IMR-90 (cell line): Measurements from ENCODE around the gene MADCAM1.

ENCODE experiments used
- BHLHE40 ChIP-seq: fragments of 150-350 bp; IDR thresholded peaks from 2 replicates; pipeline ENCODE4 v1.6.1; 2016; ENCODE audit warnings: mild to moderate bottlenecking, low read depth, low read length
- CEBPB ChIP-seq: IDR thresholded peaks from 2 replicates; pipeline ENCODE4 v1.6.1; 2012; ENCODE audit warnings: low read depth, low read length, improper control_type of control experiment
- MAFK ChIP-seq: IDR thresholded peaks from 2 replicates; pipeline ENCODE4 v1.6.1; 2012; ENCODE audit warnings: low read depth, low read length, improper control_type of control experiment
- POLR2A ChIP-seq: IDR thresholded peaks from 2 replicates; pipeline ENCODE4 v1.6.1; 2012; ENCODE audit warnings: mild to moderate bottlenecking, low read depth, low read length
- RAD21 ChIP-seq: IDR thresholded peaks from 2 replicates; pipeline ENCODE4 v1.6.1; 2012; ENCODE audit warnings: low read length, improper control_type of control experiment
- RCOR1 ChIP-seq: IDR thresholded peaks from 2 replicates; pipeline ENCODE4 v1.6.1; 2012; ENCODE audit warnings: mild to moderate bottlenecking, low read length, improper control_type of control experiment; ENCODE audit not compliant: insufficient replicate concordance
- SMC3 ChIP-seq: fragments of 150-350 bp; IDR thresholded peaks from 2 replicates; pipeline ENCODE4 v1.6.1; 2016; ENCODE audit warnings: low read depth, mild to moderate bottlenecking, antibody characterized with exemption, low read length, moderate library complexity
- TF ChIP-seq, protein P1 (sequence below): conservative IDR thresholded peaks from 2 replicates; pipeline ENCODE4 v1.5.1; 2012; ENCODE audit warnings: mild to moderate bottlenecking, low read depth, low read length, improper control_type of control experiment

GRCh38 chr19:541699-542098 is 45.4 kb downstream of the MADCAM1 start:
- TF ChIP-seq RCOR1 (no peak), POLR2A (no peak), MAFK (no peak), RAD21 (no peak), CEBPB (no peak), SMC3 (no peak), BHLHE40 (no peak)
- TF ChIP-seq, protein P1, sequence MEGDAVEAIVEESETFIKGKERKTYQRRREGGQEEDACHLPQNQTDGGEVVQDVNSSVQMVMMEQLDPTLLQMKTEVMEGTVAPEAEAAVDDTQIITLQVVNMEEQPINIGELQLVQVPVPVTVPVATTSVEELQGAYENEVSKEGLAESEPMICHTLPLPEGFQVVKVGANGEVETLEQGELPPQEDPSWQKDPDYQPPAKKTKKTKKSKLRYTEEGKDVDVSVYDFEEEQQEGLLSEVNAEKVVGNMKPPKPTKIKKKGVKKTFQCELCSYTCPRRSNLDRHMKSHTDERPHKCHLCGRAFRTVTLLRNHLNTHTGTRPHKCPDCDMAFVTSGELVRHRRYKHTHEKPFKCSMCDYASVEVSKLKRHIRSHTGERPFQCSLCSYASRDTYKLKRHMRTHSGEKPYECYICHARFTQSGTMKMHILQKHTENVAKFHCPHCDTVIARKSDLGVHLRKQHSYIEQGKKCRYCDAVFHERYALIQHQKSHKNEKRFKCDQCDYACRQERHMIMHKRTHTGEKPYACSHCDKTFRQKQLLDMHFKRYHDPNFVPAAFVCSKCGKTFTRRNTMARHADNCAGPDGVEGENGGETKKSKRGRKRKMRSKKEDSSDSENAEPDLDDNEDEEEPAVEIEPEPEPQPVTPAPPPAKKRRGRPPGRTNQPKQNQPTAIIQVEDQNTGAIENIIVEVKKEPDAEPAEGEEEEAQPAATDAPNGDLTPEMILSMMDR = no peak
